AG08396 (cell line): ENCODE measurements around the gene FLRT1.
A peak's percentile ranks its signal among the peaks of the same experiment; 100 is the strongest.

ENCODE experiments used
- DNase-seq: peaks from one replicate; pipeline ENCODE4 v3.0.0; 2012; ENCODE audit warnings: low spot score, mixed read lengths

FLRT1 gene

DNA sequence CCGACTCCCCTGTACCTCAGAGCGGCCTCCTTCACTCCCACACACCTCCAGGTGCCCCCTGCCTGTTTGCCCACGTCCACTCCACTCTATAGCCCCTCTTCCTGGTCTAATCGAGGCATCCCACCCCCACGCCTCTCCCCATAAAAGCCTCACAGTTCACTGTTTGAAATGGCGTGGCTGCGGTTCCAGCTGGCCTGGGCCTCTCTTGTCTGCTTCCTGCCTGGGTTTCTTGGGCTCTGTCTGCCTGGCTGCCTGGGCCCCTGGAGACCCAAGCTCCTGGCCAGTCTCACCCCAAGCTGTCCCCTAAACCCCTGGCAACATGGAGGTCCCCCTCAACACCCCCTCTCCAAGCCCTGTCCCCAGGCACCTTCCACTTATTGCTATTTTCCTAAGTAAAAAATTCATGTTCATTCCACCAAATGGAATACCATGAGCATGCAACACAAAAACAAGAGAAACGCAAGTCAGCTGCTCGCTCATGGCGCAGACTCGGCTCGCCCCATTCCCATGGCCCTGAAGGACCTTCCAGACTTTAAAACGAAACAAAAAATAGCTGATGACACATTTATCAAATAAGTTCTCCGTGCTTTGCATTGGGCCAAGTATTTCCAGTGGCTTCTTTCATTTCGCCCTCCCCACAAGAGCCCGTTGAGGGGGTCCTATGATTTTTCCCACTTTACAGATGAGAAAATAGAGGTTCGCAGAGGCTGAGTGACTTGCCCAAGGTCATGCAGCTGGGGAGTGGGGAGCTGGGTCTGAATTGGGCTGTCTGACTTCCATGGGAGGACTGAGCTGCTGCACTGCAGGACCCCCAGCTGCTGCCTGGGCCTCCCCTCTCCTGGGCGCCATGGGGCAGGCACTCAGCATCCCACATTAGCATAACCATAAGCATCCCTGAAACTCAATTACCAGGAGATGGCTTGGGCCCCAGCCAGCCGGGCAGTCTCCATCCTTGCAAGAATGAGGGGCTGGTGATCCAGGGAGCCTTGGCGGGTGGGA lies 11.7 kb upstream of the FLRT1 start:
- no peak for DNase-seq

GRCh38 chr11:64025205-64025604 lies 10.5 kb upstream of the FLRT1 start:
- no peak for DNase-seq

- no peak for DNase-seq
These were observed 9.0 kb upstream of the FLRT1 start for GRCh38 chr11:64026575-64027205.

DNA sequence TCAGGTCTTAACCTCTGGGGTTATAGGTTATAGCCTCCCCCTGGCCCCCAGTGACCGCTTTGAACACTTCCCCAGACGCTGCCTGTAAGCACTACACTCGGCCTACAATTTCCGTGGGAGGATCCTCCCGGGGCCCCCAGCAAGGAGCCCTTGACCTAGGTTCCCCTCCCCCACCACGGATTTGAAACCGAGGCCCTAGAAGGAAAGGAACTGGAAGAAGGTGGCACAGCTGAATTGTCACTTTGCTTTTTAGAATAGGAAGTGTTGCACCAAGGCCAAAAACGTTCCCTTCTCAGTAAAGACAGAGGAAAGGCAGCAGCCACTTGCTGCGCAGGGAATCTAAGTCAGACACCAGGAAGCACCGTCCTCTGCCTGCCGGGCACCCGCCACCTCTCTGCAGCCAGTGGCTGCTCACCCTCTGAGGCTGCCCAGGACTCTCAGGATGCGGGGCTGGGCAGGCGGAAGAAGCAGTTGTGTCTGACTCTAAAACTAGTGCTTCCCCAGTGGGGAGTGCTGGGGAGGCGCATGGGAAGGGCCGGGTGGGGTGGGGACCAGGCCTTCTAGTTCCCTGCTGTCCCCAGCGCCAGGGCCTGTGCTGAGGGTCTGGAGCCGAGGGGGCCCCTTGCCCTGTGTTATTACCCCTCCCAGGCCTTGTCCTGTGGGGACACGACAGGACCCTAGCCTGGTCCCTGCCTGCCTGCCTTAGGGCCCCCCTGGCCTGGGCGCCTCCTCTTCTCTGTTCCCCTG lies 7.9 kb upstream of the FLRT1 start:
- DNase-seq = no peak

DNA sequence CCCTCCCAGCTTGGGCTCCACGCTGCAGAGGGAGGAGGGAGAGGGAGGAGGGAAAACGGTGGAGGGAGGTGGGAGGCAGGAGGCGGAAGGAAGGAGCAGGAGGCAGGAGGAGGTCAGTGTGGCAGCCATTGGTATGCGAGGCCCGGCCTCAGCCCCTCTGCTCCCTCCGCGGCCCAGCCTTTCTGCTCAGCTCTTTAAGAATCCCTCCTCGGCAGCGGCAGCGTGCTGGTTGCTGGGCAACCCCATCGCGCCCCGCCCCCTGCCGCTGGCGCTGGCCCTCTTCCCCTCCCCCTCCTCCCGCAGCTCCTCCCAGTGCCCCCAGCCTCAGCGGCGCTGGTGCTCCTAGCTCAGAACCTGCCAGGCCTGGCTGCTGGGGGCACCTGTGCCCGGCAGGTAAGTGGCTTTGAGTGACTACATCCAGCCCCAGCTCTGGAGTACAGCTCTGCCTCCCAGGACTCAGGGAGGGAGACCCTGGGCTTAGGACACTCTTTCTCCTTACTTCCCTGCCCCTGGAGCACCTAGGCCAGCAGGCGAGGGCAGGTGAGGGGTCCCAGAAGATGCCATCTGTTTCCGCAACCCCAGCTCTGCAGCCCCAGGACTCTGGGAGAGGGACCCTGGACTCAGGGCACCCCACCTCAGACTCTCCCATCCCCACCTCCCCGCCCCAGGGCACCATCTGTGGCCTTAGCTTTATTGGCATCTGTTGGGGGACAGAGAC lies 7.2 kb upstream of the FLRT1 start:
- DNase-seq = no peak

DNA sequence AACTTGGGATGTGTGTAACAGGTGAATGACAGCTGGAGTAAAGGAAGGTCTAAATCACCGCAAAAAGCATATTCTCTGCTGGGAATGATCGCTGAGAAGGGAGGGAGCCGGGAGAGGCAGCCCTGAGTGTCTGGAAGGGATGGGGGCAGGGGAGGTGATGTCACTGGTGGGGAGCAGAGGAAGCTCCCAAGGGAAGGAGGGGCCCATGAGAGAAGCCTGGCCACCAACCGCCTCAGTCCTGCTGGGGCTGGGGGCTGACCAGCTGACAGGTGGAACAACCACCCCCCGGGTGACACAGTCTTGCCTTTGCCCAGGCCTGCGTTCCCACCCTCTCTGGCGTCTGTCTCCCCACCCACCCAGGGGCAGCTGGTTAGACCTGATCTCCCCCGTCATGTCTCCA lies 6.0 kb upstream of the FLRT1 start:
- no peak for DNase-seq

- no peak for DNase-seq
These were observed 4.7 kb upstream of the FLRT1 start for GRCh38 chr11:64031001-64031400.

- no peak for DNase-seq
These were observed 3.7 kb upstream of the FLRT1 start for GRCh38 chr11:64032050-64032449.

DNA sequence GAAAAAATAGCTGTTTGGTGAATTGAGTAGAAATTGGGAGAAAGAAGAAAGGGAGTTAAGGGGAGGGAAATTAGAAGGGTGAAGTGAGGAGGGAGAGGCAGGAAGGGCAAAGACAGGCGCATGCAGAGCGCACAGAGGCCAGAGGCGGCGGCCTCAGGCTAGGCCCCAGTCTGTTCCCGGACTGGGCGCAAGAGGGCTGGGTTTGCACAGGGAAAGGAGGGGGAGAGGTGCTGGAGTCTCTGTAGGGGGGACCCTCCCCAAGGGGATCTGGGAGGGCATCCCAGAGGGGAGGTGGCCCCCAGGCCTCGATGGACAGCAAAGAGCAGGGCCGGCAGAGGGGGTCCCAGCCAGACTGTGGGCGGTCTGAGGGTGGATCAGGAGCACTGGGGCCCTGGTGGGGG lies 1.3 kb upstream of the FLRT1 start:
- no peak for DNase-seq

- DNase-seq = no peak
These were observed 628 bp upstream of the FLRT1 start for GRCh38 chr11:64035081-64035524.

DNA sequence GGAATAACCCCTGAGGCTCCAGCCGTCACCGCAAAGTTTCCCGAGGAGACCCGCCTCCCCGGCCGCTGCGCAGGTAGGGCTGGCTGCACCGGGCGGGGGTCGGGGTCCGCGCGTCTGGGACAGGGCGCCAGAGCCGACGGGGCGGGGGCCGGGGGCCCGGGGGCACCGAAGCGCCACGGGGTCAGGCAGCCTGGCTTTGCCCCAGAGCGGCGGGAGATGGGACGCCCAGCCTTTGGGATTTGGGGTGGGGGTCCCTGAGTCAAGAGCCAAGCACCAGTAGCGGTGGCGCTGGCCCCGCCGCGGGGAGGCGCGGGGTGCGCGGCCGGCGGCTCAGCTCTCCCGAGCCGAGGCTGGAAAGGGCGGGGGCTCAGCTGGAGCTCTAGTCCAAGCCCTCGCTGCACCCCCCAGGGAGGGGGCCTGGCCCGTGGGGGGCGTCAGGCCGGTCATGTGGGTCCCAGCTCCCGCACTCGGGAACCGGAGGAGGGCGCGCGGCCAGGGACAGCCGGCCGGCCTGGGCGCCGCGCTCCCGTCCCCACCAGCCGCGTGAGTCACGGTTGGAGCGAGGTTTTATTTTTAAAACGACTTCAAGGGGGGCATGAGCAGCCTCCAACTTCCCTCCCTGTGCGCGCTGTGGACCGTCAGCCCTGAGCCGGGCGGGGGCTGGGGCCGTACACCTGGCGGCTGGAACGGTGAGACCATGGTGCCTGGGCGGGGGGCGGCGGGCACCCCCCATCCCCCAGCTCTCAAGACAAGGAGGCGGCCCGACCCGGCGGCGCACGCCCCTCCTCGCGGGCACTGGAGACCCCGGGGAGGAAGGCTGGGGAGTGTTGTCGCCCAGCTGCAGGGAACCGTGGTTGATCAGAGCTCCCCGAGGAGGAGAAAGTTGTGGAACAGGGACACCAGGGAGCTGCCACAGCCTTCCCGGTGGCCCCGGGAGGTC lies 626 bp downstream of the FLRT1 start:
- DNase-seq = peak; percentile 76

DNA sequence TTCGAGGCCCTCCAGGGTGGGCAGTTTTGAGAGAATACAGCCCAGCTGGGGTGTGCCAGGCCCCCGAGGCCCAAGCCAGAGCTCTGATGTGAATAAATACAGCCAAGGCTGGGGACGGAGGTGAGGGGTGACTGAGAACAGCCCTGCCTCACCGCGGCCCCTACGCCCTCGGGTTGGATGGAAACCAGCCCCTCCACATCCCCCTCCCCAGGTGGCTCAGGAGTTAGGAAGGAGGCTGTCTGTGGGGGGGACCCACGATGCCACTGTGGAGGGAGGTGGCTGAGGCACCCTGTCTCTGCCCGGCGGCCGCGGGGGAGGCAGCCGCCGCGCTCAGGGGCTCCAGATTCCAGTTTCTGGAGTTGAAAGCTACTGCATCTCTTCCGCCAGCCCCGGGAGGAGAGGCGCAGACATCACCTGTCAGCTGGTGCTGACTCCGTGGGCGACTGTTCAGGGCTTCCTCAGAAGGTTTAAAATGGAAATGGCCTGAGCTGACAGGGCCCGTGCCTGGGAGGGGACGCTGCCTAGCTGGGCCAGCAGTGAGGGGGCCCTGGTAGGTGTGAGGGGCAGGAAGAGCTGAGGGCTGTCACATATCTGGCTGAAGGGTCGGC lies 1.4 kb downstream of the FLRT1 start:
- no peak for DNase-seq

DNA sequence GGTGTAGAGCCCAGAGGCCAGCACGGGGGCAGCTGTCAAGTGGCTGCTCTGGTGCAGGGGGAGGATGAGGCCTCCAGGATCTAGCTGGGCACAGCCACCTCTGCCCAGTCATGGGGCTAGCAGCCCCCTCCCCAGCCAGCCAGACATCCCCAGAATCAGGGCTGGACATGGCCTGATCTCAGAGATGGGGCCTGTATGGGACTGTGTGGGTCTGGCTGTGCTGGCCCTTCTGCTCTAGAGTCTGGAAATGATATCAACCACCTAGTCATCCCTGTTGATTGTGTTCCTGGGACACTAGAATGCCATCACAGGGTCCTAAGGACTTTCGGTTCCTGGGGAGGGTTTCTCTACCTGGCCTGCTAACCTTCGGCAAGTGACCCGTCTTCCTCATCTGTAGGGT lies 2.8 kb downstream of the FLRT1 start:
- no peak for DNase-seq

- DNase-seq = no peak
These were observed 3.4 kb downstream of the FLRT1 start for GRCh38 chr11:64039012-64039665.

DNA sequence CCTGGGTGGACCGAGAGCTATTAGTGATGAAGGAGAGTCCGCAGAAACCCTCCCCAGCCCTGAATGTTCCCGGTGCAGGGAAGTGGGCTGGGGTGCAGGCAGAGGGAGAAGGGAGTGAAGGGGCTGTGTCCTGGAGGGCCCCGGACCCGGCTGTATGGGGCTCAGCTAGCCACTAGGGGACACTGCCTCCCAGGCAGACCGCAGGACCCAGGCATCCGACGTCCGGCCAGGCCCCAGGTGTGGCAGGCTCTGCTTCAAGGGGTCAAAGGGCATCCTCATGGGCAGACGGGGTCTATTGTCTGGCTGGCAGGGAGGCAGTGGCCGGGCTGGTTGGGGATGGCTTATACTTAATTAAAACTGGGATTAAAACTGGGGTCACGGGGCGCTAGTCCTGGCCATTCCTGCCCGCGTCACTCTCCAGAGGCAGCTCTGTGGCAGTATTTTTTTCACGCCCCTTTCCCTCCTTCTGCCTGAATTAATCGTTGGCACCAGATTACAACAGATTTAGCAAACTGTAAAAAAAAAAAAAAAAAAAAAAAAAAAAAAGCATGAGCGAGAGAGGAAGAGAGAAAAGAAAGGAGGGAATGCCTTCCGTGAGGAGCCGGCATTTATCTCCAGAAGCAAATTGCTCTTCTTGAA lies 5.1 kb downstream of the FLRT1 start:
- no peak for DNase-seq

GRCh38 chr11:64041846-64042245 lies 6.1 kb downstream of the FLRT1 start:
- no peak for DNase-seq

- DNase-seq = no peak
These were observed 6.6 kb downstream of the FLRT1 start for GRCh38 chr11:64042301-64042700.

DNA sequence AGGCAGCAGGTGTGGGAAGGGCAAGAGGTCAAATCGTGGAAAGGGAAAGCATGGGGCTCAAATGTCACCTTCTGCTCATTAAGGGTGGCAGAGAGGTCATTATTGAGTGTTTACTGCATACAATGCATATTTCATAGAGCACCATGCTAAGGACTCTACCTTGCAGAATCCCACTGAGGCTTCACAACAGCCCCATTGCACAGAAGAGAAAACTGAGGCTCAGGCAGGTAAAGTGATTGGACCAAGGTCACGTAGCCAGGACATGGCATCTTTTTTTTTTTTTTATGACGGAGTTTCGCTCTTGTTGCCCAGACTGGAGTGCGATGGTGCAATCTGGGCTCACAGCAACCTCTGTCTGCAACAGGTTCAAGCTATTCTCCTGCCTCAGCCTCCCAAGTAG lies 7.8 kb downstream of the FLRT1 start:
- DNase-seq = no peak

DNA sequence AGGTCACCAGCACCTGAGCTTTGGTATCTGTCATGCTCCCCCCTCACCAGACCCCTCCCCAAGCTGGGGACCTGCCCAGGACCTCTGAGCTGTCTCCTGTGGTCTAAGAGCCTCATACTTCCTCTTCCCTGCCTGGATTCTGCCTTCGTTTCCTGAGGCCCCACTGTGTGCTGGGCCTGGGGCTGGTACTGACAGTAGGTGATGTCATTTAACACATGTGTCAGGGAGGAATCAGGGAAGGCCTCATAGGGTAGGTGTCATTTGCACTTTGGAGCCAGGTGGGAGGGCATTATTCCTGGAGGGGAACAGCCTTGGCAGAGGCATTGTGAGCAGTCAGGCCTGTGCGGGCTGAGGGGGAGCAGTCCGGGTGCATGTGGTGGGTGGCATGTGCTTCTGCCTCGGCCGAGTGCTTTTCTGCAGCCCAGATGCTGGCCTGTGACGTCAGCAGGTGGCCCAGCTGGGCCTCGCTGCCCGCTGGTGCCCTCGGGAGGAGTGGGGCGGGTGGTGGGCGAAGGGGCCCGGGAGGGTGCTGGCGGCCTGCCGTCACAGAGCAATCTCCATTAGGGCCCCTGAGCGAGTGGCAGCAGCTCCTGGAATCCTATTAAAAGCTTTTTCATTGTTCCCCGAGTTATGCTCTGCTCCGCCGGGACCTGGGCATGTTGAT lies 9.1 kb downstream of the FLRT1 start:
- DNase-seq = no peak
